ENCODE results near the gene POMT1. TPM values are rescaled to one million over a fixed set of nuclear protein-coding genes. Genes with fewer than 3 reads are reported as not detected.

The POMT1 gene
- polyA plus RNA-seq, 1 of the 3 experiments (the other 2 are of a cell fraction), result 44.5 TPM

DNA sequence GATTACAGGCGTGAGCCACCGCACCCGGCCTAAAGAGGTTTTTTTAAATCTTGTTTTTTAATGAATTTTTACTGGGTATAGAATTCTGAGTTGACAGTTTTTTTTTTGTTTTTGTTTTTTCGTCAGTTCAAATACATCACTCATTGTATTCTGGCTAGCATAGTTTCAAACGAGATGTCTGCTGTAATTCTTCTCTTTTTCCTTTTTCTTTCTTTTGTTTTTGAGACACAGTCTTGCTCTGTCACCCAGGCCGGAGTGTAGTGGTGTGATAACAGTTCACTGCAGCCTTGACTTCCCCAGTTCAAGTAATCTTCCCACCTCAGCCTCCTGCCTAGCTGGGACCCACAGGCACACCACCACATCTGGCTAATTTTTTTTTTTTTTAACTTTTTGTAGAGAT, 40.4 kb downstream of the POMT1 start:
- no peaks in the 10 kb centered on the region for H3K9me2 ChIP-seq
- no peaks in the 10 kb centered on the region for H3F3A ChIP-seq (replicated peaks; ENCODE audit: insufficient read depth)
- no peaks in the 10 kb centered on the region for H3K36me3 ChIP-seq (replicated peaks in 1 of 2; ENCODE audit: control insufficient read depth in 1 of 2, insufficient read depth in 2 of 2, low read length in 1 of 2)
- H3K27ac ChIP-seq (ENCODE audit: low read depth in 2 of 2, low read length in 1 of 2), result no peak overlapping the region
- H2AFZ ChIP-seq (ENCODE audit: low read depth), result no peak overlapping the region
- POLR2A ChIA-PET, result no interaction called here
- 68% methylated on average over 6 of the region's 6 CpGs for WGBS (ENCODE audit: low lambda C conversion rate)
- no peaks in the 10 kb centered on the region for H3K79me2 ChIP-seq (ENCODE audit: insufficient read depth)
- no peak for DNase-seq
- no peak overlapping the region for H3K9ac ChIP-seq
- H3K27me3 ChIP-seq (ENCODE audit: insufficient read depth), result peaks cover 33% of the 10 kb centered on the region
- no peaks in the 10 kb centered on the region for H4K20me1 ChIP-seq (ENCODE audit: insufficient read depth)
- H3K4me3 ChIP-seq (ENCODE audit: low read depth in 2 of 2, low read length in 1 of 2), result no peak overlapping the region
- H3K4me1 ChIP-seq (ENCODE audit: control insufficient read depth in 1 of 2, insufficient read depth in 2 of 2, low read depth in 1 of 2, low read length in 1 of 2), result peaks cover 0 to 7% of the 10 kb centered on the region in 2 experiments; a peak in 1 of 4 replicates
- CTCF ChIA-PET, result interaction anchor here (1.0 kb wide), 1 partner anchor 67 kb away, joined by 3 read pairs; no protein-coding TSS in a partner anchor
- H3K4me2 ChIP-seq, result no peak overlapping the region
- peaks cover 15% of the 10 kb centered on the region for H3K9me3 ChIP-seq
- TF ChIP-seq RAD21 (IDR thresholded peaks at IDR 0.05; ENCODE audit: low read length) (no peak), SMC3 (IDR thresholded peaks at IDR 0.05; ENCODE audit: low read depth, low read length) (no peak), TAF1 (IDR thresholded peaks at IDR 0.05; ENCODE audit: borderline replicate concordance, low read depth, low read length) (no peak), RFX5 (IDR thresholded peaks at IDR 0.05; ENCODE audit: low read length) (no peak), TEAD4 (IDR thresholded peaks at IDR 0.05; ENCODE audit: borderline replicate concordance, insufficient read depth) (no peak), NFIC (IDR thresholded peaks at IDR 0.05; ENCODE audit: borderline replicate concordance) (no peak), FOXM1 (IDR thresholded peaks at IDR 0.05; ENCODE audit: low read depth) (no peak), FOXJ3 (CRISPR knock-in tag; IDR thresholded peaks at IDR 0.05) (no peak)
- TF ChIP-seq, protein P1, sequence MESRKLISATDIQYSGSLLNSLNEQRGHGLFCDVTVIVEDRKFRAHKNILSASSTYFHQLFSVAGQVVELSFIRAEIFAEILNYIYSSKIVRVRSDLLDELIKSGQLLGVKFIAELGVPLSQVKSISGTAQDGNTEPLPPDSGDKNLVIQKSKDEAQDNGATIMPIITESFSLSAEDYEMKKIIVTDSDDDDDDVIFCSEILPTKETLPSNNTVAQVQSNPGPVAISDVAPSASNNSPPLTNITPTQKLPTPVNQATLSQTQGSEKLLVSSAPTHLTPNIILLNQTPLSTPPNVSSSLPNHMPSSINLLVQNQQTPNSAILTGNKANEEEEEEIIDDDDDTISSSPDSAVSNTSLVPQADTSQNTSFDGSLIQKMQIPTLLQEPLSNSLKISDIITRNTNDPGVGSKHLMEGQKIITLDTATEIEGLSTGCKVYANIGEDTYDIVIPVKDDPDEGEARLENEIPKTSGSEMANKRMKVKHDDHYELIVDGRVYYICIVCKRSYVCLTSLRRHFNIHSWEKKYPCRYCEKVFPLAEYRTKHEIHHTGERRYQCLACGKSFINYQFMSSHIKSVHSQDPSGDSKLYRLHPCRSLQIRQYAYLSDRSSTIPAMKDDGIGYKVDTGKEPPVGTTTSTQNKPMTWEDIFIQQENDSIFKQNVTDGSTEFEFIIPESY (IDR thresholded peaks at IDR 0.05; ENCODE audit: borderline replicate concordance, low read depth), result no peak
- TF ChIP-seq, protein P2, sequence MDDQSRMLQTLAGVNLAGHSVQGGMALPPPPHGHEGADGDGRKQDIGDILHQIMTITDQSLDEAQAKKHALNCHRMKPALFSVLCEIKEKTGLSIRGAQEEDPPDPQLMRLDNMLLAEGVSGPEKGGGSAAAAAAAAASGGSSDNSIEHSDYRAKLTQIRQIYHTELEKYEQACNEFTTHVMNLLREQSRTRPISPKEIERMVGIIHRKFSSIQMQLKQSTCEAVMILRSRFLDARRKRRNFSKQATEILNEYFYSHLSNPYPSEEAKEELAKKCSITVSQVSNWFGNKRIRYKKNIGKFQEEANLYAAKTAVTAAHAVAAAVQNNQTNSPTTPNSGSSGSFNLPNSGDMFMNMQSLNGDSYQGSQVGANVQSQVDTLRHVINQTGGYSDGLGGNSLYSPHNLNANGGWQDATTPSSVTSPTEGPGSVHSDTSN (IDR thresholded peaks at IDR 0.05), result no peak
- TF ChIP-seq, protein P3, sequence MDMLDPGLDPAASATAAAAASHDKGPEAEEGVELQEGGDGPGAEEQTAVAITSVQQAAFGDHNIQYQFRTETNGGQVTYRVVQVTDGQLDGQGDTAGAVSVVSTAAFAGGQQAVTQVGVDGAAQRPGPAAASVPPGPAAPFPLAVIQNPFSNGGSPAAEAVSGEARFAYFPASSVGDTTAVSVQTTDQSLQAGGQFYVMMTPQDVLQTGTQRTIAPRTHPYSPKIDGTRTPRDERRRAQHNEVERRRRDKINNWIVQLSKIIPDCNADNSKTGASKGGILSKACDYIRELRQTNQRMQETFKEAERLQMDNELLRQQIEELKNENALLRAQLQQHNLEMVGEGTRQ (IDR thresholded peaks at IDR 0.05; ENCODE audit: borderline replicate concordance, low read depth, low read length), result no peak
- TF ChIP-seq, protein P4, sequence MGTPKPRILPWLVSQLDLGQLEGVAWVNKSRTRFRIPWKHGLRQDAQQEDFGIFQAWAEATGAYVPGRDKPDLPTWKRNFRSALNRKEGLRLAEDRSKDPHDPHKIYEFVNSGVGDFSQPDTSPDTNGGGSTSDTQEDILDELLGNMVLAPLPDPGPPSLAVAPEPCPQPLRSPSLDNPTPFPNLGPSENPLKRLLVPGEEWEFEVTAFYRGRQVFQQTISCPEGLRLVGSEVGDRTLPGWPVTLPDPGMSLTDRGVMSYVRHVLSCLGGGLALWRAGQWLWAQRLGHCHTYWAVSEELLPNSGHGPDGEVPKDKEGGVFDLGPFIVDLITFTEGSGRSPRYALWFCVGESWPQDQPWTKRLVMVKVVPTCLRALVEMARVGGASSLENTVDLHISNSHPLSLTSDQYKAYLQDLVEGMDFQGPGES (IDR thresholded peaks at IDR 0.05; ENCODE audit: low read depth, low read length), result no peak
- TF ChIP-seq, protein P5, sequence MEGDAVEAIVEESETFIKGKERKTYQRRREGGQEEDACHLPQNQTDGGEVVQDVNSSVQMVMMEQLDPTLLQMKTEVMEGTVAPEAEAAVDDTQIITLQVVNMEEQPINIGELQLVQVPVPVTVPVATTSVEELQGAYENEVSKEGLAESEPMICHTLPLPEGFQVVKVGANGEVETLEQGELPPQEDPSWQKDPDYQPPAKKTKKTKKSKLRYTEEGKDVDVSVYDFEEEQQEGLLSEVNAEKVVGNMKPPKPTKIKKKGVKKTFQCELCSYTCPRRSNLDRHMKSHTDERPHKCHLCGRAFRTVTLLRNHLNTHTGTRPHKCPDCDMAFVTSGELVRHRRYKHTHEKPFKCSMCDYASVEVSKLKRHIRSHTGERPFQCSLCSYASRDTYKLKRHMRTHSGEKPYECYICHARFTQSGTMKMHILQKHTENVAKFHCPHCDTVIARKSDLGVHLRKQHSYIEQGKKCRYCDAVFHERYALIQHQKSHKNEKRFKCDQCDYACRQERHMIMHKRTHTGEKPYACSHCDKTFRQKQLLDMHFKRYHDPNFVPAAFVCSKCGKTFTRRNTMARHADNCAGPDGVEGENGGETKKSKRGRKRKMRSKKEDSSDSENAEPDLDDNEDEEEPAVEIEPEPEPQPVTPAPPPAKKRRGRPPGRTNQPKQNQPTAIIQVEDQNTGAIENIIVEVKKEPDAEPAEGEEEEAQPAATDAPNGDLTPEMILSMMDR (IDR thresholded peaks at IDR 0.05), result no peak
- TF ChIP-seq, protein P6, sequence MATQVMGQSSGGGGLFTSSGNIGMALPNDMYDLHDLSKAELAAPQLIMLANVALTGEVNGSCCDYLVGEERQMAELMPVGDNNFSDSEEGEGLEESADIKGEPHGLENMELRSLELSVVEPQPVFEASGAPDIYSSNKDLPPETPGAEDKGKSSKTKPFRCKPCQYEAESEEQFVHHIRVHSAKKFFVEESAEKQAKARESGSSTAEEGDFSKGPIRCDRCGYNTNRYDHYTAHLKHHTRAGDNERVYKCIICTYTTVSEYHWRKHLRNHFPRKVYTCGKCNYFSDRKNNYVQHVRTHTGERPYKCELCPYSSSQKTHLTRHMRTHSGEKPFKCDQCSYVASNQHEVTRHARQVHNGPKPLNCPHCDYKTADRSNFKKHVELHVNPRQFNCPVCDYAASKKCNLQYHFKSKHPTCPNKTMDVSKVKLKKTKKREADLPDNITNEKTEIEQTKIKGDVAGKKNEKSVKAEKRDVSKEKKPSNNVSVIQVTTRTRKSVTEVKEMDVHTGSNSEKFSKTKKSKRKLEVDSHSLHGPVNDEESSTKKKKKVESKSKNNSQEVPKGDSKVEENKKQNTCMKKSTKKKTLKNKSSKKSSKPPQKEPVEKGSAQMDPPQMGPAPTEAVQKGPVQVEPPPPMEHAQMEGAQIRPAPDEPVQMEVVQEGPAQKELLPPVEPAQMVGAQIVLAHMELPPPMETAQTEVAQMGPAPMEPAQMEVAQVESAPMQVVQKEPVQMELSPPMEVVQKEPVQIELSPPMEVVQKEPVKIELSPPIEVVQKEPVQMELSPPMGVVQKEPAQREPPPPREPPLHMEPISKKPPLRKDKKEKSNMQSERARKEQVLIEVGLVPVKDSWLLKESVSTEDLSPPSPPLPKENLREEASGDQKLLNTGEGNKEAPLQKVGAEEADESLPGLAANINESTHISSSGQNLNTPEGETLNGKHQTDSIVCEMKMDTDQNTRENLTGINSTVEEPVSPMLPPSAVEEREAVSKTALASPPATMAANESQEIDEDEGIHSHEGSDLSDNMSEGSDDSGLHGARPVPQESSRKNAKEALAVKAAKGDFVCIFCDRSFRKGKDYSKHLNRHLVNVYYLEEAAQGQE (IDR thresholded peaks at IDR 0.05; ENCODE audit: low read depth, low read length), result no peak
- TF ChIP-seq, protein P7, sequence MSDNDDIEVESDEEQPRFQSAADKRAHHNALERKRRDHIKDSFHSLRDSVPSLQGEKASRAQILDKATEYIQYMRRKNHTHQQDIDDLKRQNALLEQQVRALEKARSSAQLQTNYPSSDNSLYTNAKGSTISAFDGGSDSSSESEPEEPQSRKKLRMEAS (IDR thresholded peaks at IDR 0.05; ENCODE audit: low read depth), result no peak
